Amniotic stem cell (primary cell): Measurements from ENCODE around the gene COL18A1.

Source experiments
- DNase-seq: peaks from one replicate; lab custom pipeline; 2025; lab: John Stamatoyannopoulos, UW

The COL18A1 gene

DNA sequence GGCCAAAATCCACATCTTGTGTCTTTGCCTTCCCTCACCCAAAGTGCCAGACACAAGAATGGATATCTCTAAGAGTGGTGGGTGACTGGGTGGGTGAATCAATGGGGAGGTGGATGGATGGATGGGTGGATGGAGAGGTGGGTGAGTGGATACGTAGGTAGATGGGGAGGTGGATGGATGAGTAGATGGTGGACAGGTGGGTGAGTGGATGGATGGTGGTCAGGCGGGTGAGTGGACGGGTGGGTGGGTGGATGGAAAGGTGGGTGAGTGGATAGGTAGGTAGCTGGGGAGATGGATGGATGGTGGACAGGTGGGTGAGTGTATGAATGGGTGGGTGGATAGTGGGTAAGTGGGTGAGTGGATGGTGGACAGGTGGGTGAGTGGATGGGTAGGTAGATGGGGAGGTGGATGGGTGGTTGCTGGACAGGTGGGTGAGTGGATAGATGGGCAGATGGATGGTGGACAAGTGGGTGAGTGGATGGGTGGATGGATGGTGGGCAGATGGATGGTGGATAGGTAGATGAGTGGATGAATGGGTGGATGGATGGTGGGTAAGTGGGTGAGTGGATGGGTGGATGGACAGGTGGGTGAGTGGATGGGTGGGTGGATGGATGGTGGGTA, 103.0 kb downstream of the COL18A1 start:
- DNase-seq = no peak

DNA sequence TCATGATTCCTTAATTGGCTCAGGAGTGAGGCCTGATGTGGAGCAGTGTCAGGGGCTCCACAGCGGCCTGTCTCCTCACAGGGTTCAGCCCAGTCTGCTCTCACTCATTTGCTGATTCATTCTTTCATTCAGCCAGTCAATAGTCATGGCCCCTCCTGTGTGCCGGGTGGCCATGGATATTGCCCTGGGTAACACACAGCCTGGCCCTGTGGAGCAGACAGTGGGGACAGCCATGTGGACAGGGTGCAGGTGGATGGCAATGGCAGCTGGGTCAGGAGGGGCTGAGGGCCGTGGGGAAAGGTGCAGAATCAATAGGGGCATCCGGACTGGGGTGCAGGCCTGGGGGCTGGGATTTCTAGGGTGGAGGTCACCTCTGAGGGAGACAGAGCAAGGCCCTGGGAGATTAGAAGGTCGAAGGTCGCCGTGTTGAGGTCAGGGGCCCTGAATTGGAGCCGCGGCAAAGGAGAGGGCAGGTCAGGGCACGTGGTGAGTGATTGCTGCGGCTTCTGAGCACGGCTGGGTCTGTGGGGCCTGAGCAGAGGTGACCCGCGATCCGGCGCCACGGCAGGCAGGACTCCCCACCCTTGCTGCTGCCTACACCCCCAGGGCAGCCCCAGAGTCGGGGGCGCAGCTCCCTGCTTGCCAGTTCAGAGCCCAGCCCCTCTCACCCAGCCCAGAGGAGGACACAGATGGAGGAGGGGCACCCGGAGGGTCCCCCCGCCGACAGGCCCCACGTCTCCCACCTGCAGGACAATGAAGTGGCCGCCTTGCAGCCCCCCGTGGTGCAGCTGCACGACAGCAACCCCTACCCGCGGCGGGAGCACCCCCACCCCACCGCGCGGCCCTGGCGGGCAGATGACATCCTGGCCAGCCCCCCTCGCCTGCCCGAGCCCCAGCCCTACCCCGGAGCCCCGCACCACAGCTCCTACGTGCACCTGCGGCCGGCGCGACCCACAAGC, 103.9 kb downstream of the COL18A1 start:
- DNase-seq = no peak

DNA sequence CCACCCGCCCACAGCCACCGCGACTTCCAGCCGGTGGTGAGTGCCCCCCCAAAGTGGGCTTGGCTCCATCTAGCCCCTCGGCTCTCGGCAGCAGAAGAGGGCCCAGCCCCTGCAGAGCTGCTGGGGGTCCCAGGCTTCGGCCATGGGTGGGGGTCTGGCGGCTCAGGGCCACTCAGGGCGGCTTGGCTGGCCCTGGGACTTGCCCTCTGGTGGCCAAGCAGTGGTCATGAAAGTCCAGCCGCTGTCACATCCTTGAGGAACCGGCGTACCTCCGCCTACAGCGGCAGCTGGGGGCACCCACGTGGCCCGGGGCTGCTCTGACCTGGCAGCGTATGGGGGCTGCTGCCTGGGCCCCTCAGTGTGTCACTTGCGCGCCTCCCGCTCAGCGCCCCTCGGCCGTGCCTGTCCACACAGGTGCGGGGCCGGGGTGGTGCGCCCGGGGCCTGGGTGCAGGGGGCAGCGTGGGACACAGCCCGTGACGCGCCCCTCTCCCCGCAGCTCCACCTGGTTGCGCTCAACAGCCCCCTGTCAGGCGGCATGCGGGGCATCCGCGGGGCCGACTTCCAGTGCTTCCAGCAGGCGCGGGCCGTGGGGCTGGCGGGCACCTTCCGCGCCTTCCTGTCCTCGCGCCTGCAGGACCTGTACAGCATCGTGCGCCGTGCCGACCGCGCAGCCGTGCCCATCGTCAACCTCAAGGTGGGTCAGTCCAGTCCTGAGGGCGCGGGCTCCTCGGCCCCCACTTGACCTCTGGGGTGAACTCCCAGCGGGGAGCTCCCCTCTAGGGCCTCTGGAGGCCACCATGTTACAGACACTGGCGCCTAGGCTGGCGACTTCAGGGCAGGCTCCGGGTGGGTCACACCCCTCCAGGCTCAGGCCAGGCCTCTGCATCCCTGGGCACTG, 104.9 kb downstream of the COL18A1 start:
- DNase-seq = no peak

DNA sequence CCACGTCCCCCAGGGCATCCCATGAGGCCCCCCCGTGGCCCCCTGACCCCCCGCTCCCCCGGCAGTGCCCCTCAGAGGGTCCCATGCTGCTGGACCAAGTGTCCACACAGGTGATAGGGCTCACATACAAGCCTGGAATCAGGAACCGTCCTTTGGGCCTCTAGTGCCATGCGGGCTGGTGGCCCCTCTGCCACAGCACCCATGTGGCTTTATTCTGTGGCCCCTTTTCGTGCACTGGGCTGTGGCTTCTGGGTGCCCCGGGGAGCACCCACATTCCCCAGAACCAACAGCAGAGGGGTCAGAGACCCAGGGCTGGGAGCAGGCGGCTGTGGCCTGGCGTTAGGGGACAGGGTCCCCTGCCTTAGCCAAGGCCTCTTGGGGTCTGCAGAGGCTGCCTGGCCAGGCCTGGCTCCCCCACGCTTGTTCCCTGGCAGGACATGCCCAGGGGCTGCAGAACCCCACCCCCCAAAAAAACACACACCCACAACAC, 105.5 kb downstream of the COL18A1 start:
- DNase-seq = no peak

DNA sequence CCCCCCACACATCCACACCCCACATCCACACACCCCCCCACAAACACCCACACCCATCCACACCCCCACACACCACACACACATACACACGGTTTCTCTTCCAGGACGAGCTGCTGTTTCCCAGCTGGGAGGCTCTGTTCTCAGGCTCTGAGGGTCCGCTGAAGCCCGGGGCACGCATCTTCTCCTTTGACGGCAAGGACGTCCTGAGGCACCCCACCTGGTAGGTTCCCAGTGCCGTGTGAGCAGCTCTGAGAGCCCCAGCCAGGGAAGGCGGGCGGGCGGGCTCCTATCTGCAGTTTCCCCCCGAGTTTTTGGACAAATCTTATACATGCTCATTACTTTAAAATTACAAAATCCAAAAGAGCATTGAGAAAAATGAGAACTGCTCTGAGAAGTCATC, 106.0 kb downstream of the COL18A1 start:
- DNase-seq = no peak

DNA sequence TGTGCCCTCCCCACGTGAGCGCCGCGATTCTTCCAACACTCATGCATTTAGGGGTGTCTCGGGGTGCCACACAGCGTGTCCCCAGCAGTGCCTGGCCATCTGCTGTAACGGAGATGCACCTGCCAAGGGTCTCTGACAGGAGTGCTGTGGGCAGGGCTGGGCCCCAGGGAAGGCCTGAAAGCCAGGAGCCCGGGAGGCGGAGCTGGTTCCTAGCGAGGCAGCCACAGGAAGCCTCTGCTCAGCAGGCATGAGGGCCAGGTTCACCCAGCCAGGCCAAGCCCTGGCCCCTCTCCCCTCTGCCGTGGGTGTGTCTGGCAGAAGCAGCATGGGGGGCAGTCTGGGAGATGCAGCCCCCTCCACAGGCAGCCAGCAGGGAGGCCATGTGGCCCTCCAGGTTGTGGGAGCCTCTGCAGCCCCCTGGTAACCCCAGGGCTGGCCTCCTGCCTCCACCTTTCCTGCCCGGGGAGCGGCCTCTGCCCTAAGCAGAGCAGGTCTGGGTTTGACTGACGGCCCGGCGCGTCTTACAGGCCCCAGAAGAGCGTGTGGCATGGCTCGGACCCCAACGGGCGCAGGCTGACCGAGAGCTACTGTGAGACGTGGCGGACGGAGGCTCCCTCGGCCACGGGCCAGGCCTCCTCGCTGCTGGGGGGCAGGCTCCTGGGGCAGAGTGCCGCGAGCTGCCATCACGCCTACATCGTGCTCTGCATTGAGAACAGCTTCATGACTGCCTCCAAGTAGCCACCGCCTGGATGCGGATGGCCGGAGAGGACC, 106.9 kb downstream of the COL18A1 start:
- no peak for DNase-seq

DNA sequence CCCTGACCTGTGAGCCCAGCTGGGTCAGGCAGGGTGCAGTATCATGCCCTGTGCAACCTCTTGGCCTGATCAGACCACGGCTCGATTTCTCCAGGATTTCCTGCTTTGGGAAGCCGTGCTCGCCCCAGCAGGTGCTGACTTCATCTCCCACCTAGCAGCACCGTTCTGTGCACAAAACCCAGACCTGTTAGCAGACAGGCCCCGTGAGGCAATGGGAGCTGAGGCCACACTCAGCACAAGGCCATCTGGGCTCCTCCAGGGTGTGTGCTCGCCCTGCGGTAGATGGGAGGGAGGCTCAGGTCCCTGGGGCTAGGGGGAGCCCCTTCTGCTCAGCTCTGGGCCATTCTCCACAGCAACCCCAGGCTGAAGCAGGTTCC, 107.6 kb downstream of the COL18A1 start:
- DNase-seq = no peak

DNA sequence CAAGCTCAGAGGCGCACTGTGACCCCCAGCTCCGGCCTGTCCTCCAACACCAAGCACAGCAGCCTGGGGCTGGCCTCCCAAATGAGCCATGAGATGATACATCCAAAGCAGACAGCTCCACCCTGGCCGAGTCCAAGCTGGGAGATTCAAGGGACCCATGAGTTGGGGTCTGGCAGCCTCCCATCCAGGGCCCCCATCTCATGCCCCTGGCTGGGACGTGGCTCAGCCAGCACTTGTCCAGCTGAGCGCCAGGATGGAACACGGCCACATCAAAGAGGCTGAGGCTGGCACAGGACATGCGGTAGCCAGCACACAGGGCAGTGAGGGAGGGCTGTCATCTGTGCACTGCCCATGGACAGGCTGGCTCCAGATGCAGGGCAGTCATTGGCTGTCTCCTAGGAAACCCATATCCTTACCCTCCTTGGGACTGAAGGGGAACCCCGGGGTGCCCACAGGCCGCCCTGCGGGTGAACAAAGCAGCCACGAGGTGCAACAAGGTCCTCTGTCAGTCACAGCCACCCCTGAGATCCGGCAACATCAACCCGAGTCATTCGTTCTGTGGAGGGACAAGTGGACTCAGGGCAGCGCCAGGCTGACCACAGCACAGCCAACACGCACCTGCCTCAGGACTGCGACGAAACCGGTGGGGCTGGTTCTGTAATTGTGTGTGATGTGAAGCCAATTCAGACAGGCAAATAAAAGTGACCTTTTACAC, 108.2 kb downstream of the COL18A1 start:
- DNase-seq = no peak

DNA sequence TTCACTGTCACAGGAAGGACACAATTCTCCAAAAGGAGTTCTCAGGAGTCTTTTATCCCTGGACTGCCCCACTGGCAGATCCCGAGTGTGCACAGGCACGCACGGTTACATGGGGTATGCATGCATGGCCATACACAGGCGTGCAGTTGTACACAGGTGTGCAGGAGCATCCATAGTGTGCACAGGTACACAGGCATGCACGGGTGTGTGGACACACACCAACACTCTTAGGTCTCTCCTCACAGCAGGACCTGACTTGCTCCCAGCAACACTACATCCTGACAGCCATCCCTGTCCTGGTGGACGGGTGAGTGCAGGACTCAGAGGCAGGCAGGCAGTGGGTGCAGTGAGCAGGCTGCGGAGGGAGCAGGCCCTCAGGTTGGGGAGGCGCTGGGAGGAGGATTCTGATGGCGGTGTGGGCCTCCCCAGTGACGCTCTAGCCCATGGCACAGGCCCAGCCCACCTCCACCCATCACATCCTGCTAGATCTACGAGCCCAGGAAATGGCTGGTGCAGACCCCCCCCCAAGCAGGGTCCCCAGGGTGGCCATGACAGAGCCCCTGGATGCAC, 108.9 kb downstream of the COL18A1 start:
- DNase-seq = no peak

DNA sequence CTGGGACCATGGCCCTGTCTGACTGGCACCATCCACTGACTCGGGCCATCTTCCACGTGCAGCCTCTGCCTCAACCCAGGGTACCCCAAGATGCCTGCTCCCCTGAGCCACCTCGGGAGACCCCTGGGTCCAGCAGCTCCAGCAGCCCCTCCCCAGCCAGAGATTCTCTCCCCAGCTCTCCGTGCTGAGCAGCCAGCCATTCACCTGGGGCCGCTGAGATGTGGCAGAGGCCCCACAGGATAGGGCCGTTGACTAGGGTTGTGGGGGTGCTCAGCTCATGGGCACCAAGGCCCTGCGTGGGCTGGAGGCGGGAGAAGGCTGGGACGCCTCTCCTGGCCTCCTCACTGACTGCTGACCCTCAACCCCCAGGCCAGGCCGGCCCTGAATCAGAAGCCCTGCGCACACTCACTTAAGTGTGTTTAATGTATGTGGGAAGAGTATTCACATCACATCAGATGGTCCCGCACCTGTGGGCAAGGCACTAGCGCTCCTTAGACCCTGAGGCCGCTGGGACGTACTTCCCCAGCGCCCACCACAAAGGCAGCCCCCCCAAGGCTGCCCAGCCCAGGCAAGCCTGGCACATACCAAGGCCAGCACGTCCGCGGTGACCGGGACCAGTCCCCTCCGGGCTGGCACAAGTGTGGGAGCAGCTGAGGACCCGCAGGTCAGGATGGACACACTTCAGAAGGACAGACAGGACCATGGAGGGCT, 109.5 kb downstream of the COL18A1 start:
- DNase-seq = no peak

DNA sequence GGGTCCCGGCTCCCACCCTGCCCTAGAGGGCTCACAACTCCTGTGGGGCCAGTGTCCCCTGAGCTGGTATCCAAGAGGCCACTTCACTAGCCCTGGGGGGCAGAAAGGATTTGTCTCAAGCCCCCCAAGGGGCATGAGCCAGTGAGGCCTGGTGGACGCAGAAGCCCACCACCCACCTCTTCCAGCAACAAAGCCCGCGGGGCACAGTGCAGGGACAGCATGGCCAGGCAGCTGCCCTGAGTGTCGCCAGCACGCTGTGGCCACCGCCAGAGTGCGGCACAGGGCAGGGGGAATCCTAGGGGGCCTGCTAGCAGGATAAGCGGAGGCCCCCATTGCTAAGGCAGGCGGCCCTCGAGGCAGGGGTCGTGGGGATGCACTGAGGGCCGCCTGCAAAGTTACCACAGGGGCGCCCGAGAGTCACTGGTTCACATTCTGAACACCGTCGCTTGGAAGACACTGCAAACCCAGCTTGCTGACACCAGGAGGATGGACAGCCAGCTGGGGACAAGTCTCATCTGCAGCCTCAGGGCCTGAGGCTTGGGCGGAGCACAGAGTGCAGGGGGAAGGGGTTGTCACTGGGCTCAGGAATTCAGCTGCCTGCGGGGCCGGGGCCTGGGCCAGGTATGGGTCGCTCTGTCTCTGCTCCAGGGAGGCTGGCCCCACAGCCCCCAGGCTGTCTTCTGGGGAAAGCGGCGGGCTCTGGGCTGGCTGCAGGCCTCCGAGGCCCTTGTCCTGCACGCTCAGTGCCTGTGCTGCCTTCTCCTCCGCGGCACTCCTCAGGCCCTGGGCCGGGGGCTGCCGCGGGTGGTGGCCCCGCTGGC, 110.5 kb downstream of the COL18A1 start:
- no peak for DNase-seq

DNA sequence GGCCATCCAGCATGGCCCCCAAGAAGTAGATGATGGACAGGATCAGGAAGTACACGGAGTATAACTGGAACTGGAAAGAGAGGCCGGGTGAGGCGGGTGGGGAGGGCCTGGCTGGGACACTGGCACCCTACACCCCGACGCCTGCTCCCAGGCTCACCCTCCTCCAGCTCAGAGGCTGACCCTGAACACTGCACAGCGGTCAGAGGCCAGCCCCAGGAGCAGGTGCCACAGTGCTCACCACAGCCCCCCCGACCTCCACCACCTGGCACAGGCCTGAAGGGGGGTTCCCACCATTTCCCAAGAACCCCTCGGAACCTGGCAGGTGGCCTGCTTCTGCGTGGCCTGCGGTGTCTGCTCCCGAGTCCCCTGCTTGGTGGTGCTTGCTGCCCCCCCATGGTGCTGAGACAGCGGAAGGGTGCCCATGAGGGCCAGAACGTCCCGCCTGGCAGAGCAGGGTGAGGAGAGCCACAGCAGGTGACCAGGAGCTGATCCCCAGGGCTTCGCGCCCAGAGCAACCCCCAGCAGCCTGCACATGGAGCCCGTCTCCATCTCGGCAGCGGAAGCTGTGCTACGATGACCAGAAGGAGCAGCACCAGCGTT, 111.2 kb downstream of the COL18A1 start:
- DNase-seq = no peak

DNA sequence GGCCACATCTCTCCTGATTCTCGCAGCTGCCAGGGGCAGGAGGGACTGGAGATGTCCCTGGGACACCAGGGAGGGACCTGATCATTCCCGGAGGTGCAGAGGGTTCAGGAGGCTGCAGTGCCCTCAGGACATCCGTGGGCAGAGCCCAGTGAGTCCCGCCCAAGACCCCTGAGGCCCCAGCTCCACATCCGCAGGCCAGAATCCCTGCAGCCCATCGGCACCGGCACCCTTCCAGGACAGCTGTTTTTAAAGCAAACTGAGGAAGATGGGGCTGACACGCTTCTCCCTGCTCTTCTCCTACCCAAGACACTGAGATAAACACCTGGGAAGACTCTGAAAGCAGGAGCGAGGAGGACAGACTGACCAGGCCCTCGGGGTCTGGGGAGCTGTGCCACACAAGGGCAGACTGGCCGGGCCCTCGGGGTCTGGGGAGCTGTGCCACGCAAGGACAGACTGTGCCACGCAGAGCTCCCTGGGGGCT, 111.7 kb downstream of the COL18A1 start:
- DNase-seq = no peak

DNA sequence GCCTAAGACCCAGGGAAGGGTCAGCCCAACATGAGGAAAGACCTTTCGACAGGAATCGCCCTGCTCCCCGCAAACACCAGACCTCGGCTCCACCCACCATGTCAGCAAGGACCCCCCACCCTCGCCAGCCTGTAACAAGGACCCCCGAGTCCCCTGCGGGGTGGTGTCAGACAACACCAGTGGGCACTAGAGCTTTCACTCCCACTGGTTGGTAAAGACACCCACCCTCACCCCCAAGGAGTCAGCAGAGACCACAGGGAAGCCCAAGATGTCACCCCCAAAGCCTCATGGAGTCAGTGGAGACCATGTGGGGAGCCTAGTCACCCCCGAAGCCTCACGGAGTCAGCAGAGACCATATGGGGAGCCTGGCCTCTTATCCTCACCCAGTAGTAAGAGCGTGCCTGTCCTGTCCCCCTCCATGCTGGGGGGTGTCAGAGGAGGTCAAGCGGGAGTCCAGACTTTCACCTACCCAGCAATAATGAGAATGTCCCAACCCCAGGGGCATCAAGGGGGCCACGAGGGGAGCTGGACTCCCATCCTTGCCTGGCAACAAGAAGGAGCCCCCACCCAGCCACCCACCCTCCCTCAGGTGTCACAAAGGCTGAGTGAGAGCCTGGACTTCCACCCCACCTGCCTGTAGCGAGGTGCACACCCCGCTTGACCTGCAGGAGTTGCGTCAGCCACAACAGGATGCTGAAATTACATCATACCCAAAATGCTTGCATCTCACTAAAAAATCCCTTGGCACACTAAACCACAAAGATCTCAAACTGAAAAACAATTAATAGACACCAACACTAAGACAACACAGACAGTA, 112.5 kb downstream of the COL18A1 start:
- DNase-seq = no peak

DNA sequence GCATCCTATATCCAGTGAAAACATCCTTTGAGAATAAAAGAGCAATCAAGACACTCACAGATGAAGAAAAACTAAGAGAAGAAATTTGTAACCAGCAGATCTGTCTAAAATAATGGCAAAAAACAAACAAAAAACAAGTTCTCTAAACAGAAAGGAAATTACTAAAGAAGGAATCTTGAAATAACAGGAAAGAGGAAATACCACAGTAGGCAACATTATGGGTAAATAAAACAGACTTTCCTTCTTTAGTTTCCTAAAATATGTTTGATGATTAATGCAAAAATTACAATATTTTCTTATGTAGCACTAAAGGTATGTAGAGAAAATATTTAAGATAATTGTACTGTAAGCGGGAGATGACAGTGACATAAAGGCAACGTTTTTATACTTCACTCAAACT, 113.8 kb downstream of the COL18A1 start:
- no peak for DNase-seq

DNA sequence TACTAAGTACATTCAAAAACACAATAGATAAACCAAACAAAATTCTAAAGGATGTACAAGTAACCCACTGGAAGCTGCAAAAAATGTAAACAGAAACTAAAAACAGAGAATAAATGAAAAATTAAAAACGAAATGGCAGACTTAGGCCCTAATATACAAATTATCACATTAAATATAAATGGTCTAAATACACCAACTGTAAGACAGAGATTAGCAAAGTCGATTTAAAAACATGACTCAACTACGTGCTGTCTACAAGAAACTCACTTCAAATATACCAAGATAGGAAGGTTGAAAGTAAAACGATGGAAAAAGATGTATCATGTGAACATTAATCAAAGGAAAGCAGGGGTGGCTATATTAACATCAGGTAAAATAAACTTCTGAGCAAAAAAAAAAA, 114.2 kb downstream of the COL18A1 start:
- DNase-seq = no peak

DNA sequence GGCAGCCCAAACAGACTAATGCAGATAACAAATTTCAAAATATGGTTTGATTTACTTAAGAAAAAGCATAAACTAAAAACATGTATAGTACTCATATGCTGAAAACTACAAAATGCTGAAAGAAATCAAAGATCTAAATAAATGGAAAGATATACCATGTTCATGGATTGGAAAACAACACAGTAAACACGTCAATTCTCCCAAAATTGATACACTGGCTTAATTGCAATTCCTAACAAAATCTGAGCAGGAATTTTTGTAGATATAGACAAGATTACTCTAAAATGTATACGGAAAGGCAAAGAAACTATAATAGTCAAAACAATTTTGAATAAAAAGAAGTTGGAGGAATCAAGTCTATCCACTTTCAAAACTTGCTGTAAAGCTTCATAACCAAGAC, 116.3 kb downstream of the COL18A1 start:
- no peak for DNase-seq

DNA sequence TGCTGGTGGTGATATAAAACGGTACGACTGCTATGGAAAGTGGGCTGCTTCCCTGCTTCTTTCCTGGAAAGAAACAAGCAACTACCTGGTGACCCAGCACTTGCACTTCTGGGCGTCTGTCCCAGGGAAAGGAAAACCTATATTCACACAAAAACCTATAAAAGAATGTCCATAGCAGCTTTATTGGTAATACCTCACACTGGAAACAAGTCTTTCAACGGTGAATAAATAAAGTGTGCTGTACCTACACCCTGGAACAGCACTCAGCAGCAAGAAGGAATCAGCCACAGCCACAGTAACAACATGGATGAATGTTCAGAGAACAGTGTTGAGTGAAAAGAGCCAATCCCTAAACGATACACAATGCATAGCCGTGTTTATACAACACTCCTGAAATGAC, 117.4 kb downstream of the COL18A1 start:
- no peak for DNase-seq
